ENCODE data around the gene ASIC1. TPM values are rescaled to one million over a fixed set of nuclear protein-coding genes. Genes with fewer than 3 reads are reported as not detected.

Gene ASIC1
- total RNA-seq, 1 donor from 2014 or later: not detected

GRCh38 chr12:50105913-50106450, 48.6 kb downstream of the ASIC1 start:
- ChIA-PET CTCF (interaction anchor here (0.8 kb wide), 1 partner anchor 36 kb away, joined by 3 read pairs; no protein-coding TSS in a partner anchor), POLR2A (interaction anchor here (8.0 kb wide), 1 partner anchor 18 kb away, joined by 262 read pairs; the partner anchor contains the start of gene SMARCD1)
- Mint-ChIP-seq H3K4me3 (no peak overlapping the region), H3K36me3 (ENCODE audit: low read depth) (peaks cover 22% of the 10 kb centered on the region), H3K27me3 (no peaks in the 10 kb centered on the region), H3K9me3 (no peaks in the 10 kb centered on the region), H3K4me1 (peaks cover 38% of the 10 kb centered on the region), H3K27ac (no peak overlapping the region)
- no peak for TF ChIP-seq CTCF (IDR thresholded peaks at IDR 0.05)
- DNase-seq: no peak
- ATAC-seq (ENCODE audit: low read depth): no peak
- intact Hi-C loops (cut with micrococcal nuclease): no loop called here

GRCh38 chr12:50106907-50107306, 49.5 kb downstream of the ASIC1 start:
- Mint-ChIP-seq H3K4me1 (peaks cover 45% of the 10 kb centered on the region), H3K36me3 (ENCODE audit: low read depth) (peaks cover 14% of the 10 kb centered on the region), H3K27me3 (no peaks in the 10 kb centered on the region), H3K4me3 (no peak overlapping the region), H3K27ac (no peak overlapping the region), H3K9me3 (no peaks in the 10 kb centered on the region)
- no peak for TF ChIP-seq CTCF (IDR thresholded peaks at IDR 0.05)
- ChIA-PET CTCF (interaction anchor here (0.6 to 0.8 kb wide), 2 partner anchors 37 to 69 kb away, joined by 3 read pairs; no protein-coding TSS in a partner anchor), POLR2A (interaction anchor here (8.0 kb wide), 1 partner anchor 19 kb away, joined by 262 read pairs; the partner anchor contains the start of gene SMARCD1)
- DNase-seq (no peak), ATAC-seq (ENCODE audit: low read depth) (no peak)
- intact Hi-C loops (cut with micrococcal nuclease): no loop called here

- ChIA-PET POLR2A (interaction anchor here (0.6 to 8.0 kb wide), 2 partner anchors 20 to 45 kb away, joined by 5 to 262 read pairs; partner anchors contain the start of gene SMARCD1), CTCF (interaction anchor here (0.6 to 1.5 kb wide), 4 partner anchors 20 to 68 kb away, joined by 3 to 7 read pairs (median 4); partner anchors contain the start of gene CERS5)
- peak overlapping the region; percentile 82 for H3K27ac Mint-ChIP-seq
- no peak for ATAC-seq (ENCODE audit: low read depth)
- no peaks in the 10 kb centered on the region for H3K27me3 Mint-ChIP-seq
- H3K36me3 Mint-ChIP-seq (ENCODE audit: low read depth): peaks cover 17% of the 10 kb centered on the region
- DNase-seq: no peak
- H3K4me3 Mint-ChIP-seq: no peak overlapping the region
- H3K9me3 Mint-ChIP-seq: no peaks in the 10 kb centered on the region
- no peak for TF ChIP-seq CTCF (IDR thresholded peaks at IDR 0.05)
- intact Hi-C loops (cut with micrococcal nuclease): no loop called here
- H3K4me1 Mint-ChIP-seq: peaks cover 50% of the 10 kb centered on the region
These were observed 50.2 kb downstream of the ASIC1 start for GRCh38 chr12:50107416-50108268.

- ChIA-PET POLR2A (interaction anchor here (0.6 to 8.0 kb wide), 5 partner anchors 12 to 281 kb away, joined by 4 to 262 read pairs (median 5); partner anchors contain the start of genes CERS5, NCKAP5L and SMARCD1), CTCF (interaction anchor here (1.5 to 4.2 kb wide), 5 partner anchors 20 to 24 kb away, joined by 7 to 48 read pairs (median 25); partner anchors contain the start of gene SMARCD1)
- H3K9me3 Mint-ChIP-seq: no peaks in the 10 kb centered on the region
These were observed 51.9 kb downstream of the ASIC1 start for GRCh38 chr12:50109319-50109718.

More at GRCh38 chr12:50109319-50109718, 51.9 kb downstream of the ASIC1 start:
- H3K36me3 Mint-ChIP-seq (ENCODE audit: low read depth): peaks cover 16% of the 10 kb centered on the region
- intact Hi-C loops (cut with micrococcal nuclease): no loop called here
- no peak overlapping the region for H3K4me3 Mint-ChIP-seq
- DNase-seq: no peak
- H3K4me1 Mint-ChIP-seq: peaks cover 53% of the 10 kb centered on the region
- no peak for ATAC-seq (ENCODE audit: low read depth)
- no peaks in the 10 kb centered on the region for H3K27me3 Mint-ChIP-seq
- TF ChIP-seq CTCF (IDR thresholded peaks at IDR 0.05): no peak
- H3K27ac Mint-ChIP-seq: peak overlapping the region; percentile 95

Measured in activated B cell treated with CpG ODN at 0.5 μM for 24 hours (primary cell).